HG03460 (cell line): ENCODE data around the gene DPY19L3.
"Not testable (repeated sequence)": the region's sequence is repeated elsewhere in the genome, so short reads cannot be mapped to it uniquely, and the experiment has no call there.

ENCODE experiments used
- ATAC-seq: cut with Tn5 transposase; IDR thresholded peaks from one replicate; pipeline ENCODE4 v1.9.1; 2021; ENCODE audit not compliant: unreplicated experiment

The DPY19L3 gene

DNA sequence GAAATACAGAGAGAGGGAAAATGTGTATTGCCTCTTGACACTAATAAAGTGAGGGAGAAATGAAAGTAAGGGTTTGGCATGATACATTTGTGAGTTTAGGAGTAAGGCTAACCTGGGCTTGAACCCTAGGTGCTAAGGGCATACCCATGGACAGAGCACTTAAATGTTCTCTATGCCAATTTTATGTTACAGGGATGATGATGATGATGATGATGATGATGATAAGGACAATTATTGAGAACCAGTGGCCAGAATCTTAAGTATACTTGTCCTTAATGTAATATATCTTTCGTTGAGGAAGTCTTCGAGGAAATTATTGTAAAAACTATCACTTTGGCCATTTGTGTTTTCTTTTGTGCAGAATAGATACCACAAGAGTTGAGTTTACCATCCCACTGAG is 33.2 kb downstream of the DPY19L3 start:
- no peak for ATAC-seq

DNA sequence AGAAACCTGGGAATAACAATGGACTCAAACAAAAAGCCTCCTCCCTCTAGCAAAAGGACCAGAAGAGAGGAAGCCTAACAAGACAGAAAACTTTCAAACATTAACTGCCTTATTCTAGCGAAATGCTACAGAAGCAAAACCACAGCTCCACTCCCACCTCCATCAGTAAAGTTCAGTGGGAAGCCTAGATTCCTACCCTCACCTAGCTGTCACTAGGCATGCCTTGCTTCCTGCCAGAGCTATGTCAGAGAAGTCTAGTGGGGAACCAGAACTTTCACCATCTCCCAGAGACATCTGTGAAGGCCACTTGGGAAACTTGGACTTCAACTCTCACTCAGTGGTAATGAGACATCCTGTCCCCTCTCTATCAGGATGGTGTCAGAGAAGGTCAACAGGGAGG is 37.1 kb downstream of the DPY19L3 start:
- no peak for ATAC-seq

DNA sequence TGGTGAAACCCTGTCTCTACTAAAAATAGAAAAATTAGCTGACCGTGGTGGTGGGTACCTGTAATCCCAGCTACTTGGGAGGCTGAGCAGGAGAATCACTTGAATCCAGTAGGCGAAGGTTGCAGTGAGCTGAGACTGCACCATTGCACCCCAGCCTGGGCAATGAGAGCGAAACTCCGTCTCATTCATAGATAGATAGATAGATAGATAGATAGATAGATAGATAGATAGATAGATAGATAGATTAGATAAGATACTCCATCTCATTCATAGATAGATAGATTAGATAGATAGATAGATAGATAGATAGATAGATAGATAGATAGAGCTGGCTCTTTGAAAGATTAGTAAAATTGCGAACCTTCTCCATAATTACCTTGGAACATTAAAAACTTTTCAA is 42.0 kb downstream of the DPY19L3 start:
- not testable (repeated sequence) for ATAC-seq

DNA sequence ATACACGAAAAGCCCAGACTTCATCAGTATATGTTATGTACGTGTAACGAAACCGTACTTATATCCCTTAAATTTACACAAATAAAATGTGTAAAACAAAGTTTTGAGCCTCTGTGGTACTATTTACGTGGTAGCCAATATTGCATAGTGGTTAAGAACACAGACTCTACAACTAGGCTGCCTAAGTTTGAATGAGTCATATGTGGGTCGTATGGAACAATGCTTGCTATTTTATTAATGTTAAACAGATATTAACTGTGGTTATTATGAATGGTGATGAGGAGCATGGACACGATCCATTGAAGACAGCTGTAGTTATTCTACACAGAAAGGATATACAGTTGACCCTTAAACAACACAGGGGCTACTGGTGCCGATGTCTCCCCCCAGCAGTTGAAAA is 42.5 kb downstream of the DPY19L3 start:
- ATAC-seq: no peak

DNA sequence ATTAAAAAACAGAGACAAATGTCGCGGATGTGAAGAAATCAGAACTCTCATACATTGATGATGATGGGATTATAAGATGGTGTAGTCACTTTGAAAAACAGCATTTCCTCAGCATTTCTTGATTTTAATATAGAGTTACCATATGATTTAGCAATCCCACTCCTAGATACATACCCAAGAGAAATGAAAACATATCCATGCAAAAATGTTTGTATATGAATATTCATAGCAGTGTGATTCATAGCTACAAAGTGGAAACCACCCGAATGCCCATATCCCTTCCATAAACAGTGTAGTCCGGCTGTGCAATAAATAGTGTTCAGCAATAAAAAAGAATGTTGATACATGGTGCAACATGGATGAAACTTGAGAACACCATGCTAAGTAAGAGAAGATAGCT is 44.6 kb downstream of the DPY19L3 start:
- no peak for ATAC-seq

DNA sequence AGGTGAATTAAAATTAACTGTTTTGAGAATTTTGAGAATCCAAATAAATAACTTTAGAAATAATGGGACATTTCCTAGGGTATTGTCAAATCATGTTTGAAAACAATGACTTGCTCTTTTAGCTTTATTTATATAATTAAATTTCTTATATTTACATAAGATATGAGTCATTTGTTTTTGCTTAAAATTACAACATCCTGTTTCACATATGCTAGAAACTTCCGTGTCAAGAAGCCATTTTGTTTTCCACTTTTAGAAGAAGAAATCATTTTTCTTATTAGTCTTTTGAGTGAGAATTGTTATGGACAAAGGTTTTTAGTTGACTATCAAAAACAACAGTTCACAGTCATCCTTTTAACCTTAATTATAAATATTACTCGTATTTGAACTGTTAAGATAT is 48.2 kb downstream of the DPY19L3 start:
- no peak for ATAC-seq

DNA sequence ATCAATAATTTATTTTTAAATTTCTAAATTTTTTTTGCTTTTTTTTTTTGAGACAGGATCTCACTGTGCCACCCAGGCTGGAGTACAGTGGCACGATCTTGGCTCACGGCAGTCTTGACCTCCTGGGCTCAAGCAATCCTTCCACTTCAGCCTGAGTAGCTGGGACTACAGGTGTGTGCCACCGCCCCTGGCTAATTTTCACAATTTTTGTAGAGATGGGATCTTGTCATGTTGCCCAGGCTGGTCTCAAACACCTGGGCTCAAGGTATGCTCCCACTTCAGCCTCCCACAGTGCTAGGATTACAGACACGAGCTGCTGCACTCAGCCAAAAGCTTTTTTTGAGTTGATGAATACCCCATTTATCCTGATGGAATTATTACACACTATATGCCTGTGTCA is 50.8 kb downstream of the DPY19L3 start:
- no peak for ATAC-seq

DNA sequence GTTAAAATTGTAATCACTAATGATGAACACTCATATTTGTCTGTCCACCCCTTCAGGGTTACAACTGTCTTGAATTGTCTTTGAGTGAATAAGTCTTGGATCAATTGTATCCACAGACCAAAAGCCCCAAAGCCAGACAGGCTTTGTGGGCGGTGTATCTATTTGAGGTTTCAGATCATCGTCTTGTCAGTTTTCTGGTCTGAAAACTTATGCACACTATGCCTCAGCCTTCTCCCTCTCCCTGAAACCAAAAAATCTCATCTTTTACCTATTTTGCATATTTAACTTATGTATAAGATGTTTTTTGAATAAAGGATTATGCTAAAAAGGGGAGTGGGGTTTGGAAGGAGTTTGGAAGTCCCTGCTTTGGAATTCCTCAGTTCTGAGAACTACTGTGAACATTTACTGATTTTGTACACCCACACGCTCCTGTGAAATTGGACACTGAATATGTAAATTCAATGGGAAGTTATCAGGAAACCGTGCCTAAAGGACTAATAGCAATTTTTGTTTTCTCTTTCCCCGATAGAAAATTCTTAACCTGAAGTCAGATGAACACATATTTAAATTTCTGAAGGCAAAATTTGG is 52.1 kb downstream of the DPY19L3 start:
- ATAC-seq: no peak

DNA sequence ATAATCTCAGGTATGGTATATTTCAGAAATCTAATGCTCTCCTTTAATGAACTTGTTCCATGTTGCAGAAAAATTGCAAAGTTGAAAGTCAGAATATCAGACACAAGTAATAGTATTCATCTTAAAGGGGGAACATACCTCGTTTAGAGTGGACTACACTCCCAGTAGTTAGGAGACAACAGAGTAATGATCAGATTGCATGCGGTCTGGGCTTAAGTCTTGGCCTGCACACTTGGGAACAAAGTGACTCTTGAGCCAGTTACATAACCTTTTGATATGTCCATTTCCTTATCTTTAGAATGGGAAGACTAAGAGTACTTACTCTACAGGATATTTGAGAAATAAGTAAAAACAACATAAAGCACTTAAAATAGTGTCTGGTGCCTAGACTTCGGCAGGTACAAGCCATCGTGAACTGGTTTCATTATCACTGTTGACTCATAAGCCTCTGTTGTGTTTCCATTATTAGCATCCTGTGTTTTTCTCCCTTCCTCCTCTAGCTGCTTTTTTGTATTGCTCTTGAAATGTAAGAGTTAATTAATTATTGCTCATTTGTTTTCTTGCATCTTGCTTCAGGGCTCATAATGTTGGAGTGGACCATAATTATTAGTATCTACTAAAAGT is 53.0 kb downstream of the DPY19L3 start:
- ATAC-seq: peak; percentile 87

DNA sequence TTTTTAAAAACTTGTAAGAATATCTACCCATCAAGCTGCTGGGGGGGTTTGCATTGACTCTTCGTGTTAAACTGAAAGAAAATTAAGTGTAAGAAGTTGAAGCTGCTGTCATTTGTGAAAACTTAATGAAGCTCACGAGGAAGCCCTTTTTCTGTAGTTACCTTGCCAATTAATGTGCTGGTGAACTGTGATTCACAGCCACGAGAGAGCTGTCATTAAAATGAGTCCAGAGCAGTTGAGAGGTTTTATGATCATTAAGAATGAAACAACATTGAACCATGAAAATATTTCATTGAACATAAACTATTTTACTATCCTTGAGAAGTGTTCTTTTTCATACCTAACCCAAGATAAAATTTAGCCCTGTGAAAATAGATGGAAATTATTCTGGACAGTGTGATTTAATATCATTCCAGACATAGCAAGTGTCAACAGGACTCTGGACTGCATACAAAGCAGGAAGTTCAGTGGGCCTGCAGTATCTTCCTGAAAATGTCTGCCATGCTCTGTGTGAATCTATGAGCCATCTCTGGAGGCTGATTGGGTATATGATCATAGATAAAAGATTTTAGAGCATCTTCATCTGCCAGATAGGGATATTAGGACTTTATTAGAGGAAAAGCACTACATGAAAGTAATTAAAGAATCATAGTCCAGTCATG is 53.8 kb downstream of the DPY19L3 start:
- ATAC-seq: no peak

DNA sequence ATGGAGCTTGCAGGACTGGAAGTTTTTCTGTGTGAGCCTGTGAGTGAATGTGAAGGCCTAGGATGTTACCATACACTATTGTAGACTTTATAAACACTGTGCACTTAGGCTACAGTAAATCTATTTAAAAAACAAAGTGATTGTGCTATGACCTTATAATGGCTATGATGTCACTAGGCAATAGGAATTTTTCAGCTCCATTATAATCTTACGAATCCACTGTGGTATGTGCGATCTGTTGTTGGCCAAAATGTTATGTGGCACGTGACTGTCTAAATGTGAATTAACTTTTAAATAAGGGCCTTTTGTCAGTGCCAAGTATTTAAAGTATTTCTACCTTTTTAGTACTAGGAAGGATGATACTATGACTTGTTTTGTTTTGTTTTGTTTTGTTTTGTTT is 54.9 kb downstream of the DPY19L3 start:
- no peak for ATAC-seq

DNA sequence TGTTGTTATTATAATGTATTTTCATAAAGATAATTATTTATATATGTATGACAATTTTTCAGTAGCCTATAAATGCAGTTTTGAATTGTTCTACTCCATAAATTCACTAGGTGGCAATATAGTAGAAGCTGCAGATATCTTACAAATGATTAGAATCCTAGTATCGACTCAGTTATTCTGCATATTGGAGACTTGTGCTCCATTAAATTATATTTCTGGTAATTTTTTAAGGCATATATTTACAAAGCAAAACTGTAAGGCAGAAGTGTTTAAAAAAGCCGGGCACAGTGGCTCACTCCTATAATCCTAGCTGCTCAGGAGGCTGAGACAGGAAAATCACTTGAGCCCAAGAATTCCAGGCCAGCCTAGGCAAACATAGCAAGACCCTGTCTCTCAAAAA is 58.7 kb downstream of the DPY19L3 start:
- no peak for ATAC-seq

DNA sequence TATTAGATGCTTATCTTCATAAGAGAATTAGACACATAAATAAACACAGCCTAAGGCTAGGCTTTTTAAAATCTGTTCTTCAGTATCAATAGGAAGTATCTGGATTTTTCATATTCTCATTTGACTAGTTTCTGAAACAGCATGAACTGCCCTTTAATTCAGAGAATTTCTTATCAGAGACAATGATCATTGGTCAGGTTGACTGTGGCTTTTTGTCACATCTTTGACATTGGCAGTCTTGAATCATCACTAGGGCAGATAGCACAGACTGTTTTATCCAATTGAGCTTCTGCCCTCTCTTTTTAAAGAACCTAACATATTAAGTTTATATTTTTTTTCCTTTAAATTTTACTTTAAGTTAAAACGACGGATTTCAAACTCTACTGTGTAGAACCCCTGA is 59.6 kb downstream of the DPY19L3 start:
- no peak for ATAC-seq

DNA sequence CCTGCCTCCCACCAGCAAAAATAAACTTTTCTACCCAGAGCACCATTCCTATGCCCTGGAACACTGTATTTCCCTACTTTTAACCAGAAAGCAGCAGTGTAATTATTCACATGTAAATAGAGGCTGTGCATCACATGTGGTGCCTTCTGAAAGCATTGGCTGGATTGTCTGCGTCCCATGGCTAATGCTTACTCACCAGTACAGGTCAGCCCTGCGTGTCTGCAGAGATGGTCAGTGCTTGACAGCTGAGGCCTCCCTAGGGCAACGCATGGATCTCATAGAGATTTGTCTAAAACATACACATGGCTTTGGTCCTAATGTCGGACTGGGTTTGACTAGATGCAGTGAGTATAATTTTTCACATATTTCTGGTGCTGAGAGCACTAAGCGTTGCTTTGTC is 64.2 kb downstream of the DPY19L3 start:
- no peak for ATAC-seq

DNA sequence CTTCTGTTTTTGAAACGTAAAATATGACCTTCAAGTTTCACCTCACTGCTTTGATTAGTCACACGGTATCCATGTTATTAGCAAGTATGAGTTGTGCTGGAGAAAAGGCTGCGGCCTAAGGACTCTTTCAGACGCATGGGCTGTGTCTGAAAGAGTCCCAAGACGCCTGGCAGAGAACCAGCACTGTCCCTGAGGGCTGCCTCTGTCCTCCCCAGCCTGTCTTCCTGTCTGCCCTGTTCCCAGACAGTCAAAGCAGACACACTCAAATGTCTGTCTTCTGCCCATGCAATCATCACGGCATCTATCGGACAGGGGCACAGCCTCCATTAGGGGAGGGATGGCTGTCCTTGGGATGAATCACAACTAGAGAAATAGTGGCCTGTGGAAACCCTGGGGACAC is 65.5 kb downstream of the DPY19L3 start:
- ATAC-seq: no peak

DNA sequence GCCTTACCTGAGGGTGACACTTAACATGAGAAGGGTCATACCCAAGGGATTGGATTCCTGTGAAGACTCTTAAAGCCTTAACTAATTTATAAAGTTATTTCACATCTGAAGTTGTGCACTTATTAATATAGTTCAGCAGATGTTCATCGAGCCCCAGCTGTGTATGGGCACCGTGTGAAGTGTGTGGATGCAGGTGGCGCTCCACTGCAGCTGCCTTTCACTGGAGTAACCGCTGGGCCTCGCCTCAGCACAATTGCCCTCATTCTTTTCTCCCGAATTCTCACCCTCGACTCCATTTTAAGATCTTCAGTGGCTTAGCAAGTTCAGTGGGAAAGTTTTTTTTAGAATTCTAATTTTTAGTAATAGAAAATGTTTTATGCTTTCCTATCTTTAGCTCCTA is 66.2 kb downstream of the DPY19L3 start:
- ATAC-seq: no peak

DNA sequence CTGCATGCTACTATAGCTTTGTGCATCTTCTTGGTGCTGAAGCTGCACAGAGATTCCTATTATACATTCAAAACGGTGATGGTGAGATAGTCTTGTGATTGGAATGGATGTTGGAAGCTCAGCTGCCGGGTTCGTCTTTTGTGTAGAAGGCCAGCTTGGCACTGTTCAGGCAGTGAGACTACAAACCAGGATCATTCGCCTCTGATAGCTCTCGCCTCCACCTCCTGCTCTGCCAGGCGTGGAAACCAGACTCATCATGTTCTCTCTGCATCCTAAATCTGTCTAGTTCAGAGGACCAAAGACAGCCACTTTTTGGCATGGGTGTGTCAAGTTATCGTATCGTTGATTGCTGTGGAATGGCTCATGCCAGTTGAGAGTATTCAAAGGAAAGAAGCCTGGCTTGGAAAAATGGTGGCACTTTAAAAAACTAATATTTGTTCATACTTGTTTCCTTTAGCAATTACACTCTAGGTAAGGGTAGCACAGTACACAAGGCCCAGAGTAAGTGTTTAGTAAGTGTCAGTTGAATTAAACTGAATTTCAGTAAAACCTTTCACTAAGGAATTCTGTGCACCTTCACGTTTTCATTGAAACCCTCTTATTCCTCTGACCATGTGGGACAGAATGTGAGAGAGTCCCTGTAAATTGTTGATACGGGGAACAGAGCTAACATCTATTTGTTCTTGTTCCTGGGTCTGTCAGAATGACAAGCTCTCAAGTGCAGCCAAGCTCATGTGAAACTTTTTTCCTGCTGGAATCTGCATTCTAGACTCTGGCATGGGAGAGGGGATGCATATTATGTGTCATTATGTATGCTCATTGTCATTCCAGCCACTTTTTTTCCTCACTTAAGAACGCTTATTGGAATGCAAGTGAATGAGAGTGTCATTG is 69.8 kb downstream of the DPY19L3 start:
- ATAC-seq: no peak

DNA sequence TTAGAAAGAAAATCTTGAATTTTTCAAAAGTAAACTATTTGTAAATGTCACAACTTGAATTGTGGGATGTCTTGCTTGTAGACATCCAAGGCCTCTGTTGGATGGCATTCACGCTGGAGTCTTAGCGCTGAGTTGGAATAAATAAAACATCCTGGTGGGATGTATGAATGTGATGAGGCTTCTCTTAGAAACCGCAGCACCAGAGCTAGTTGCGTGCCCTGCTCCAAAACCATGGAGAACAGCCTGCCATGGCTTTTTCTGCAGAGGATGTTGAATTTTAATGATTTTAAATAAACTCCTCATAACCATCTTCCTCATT is 70.4 kb downstream of the DPY19L3 start:
- no peak for ATAC-seq

DNA sequence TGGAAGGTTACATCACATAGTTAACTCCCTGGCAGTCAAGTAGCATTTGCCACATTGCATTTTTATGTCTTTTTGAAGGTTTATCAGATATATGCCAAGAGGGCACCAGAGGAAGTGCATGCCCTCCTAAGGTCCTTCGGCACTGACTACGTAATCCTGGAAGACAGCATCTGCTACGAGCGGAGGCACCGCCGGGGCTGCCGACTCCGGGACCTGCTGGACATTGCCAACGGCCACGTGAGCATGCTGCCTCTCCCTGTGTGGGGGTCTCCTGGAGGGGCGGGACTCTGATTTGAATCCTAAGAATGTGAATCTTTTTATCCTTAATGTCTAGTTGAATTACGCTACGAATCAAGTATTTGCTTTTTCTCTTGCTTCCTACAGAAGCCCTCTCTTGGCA is 74.8 kb downstream of the DPY19L3 start:
- no peak for ATAC-seq

DNA sequence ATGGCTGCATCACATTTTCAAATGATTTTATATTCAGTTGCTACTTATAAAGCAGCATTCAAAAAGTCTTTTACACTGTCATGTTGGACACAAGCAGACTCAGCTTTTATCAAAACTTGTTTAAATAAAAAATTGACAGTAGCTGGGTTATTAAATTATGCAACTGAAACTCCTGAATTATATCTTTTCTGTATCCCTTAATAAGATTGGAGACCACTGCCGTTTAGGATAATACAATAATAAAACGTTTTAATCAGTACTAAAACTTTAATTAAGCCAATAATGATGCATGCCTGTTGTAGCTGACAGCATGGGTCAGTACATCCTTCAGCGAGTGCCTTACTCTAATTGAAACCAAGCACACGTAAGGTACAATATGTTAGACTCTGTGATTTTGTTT is 78.0 kb downstream of the DPY19L3 start:
- no peak for ATAC-seq

DNA sequence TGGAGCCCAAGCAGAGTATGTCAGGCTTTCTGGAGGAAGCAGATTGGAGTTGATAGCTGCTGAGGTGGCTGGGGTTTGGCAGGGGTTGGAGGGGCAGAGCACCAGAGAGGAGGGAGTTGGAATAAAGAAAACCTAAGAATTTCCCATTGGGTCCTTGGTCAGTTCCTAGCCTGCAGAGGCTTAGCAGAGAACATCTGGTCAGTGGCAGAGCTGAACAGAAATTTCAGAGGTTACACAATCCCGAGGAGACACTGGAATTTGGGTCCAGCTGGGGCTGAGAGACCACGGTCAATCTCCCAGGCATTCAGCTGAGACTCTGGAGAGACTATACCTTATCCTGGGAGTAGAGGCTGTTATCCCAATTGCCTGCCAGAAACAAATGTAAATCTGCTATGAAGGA is 84.4 kb downstream of the DPY19L3 start:
- no peak for ATAC-seq

DNA sequence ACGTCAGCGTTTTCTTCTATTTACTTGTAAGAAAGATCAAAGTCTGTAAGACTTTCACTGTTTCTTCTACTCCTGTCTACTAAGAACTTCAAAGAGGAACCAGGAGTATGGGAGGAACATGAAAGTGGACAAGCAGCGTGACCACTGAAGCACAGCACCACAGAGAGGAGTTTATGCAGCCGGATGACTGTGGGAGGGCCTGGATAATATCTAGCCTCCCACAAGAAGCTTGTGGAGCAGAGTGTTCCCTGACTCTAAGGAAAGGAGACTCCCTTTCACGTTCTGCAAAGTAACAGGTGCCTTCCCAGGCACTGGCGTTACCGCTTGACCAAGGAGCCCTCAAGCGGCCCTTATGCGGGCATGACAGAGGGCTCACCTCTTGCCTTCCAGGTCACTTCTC is 91.8 kb downstream of the DPY19L3 start:
- ATAC-seq: no peak
